PC-9 (cell line): ENCODE data around the gene DYNC2H1. TPM values are rescaled to one million over a fixed set of nuclear protein-coding genes. Genes with fewer than 3 reads are reported as not detected.

Experiments used
- BruUV-seq: library from RNA; stranded (reverse); fragments of 400-500 nt; replicated peaks from 2 replicates; lab custom pipeline; 2021; lab: Mats Ljungman, UMichigan
- CTCF ChIA-PET: fragments of 300-600 bp; sonication (Branson Sonifier 250); formaldehyde crosslinking; loops from one replicate; lab custom pipeline; 2022; ENCODE audit warnings: antibody characterized with exemption; lab: Charles Lee
- POLR2A ChIA-PET: fragments of 300-600 bp; sonication (Branson Sonifier 250); formaldehyde crosslinking; loops from one replicate; lab custom pipeline; 2022; ENCODE audit warnings: antibody characterized with exemption; ENCODE audit not compliant: unreplicated experiment; lab: Charles Lee
- DNase-seq, 2 experiments: peaks; one replicate each; pipeline versions ENCODE4 v3.0.0 to v3.0.0-alpha.2; 2015 to 2022; ENCODE audit warnings: mixed read lengths in 1 of 2
- H2AFZ ChIP-seq: fragments of 200-600 bp; sonication (generic); 2 replicates; pipeline ENCODE4 v1.8.1; 2017; ENCODE audit warnings: antibody characterized with exemption
- H3F3A ChIP-seq: fragments of 200-600 bp; sonication (generic); 2 replicates; pipeline ENCODE4 v1.8.1; 2017; ENCODE audit warnings: antibody characterized with exemption, mild to moderate bottlenecking, low read depth; ENCODE audit not compliant: insufficient read depth
- H3K27ac ChIP-seq: fragments of 200-600 bp; sonication (generic); 2 replicates; pipeline ENCODE4 v1.6.1; 2016; ENCODE audit warnings: mixed run types
- H3K27me3 ChIP-seq: fragments of 200-600 bp; sonication (generic); 2 replicates; pipeline ENCODE4 v1.6.1; 2016; ENCODE audit warnings: low read depth, mixed run types; ENCODE audit not compliant: insufficient read depth
- H3K36me3 ChIP-seq: fragments of 200-600 bp; sonication (generic); 2 replicates; pipeline ENCODE4 v1.6.1; 2016; ENCODE audit warnings: low read depth, mixed run types
- H3K4me1 ChIP-seq: fragments of 200-600 bp; sonication (generic); replicated peaks from 2 replicates; pipeline ENCODE4 v1.6.1; 2016; ENCODE audit warnings: mixed run types; ENCODE audit not compliant: insufficient read depth
- H3K4me2 ChIP-seq: fragments of 200-600 bp; sonication (generic); 2 replicates; pipeline ENCODE4 v1.6.1; 2017; ENCODE audit warnings: mixed run types
- H3K4me3 ChIP-seq: fragments of 200-600 bp; sonication (generic); 2 replicates; pipeline ENCODE4 v1.6.1; 2016; ENCODE audit warnings: mixed run types
- H3K79me2 ChIP-seq: fragments of 200-600 bp; sonication (generic); 2 replicates; pipeline ENCODE4 v1.6.1; 2017; ENCODE audit warnings: low read depth, mixed run types
- H3K9me2 ChIP-seq: fragments of 200-600 bp; sonication (generic); 2 replicates; pipeline ENCODE4 v1.8.1; 2017; ENCODE audit warnings: mild to moderate bottlenecking; ENCODE audit not compliant: insufficient read depth
- H3K9me3 ChIP-seq: fragments of 200-600 bp; sonication (generic); 2 replicates; pipeline ENCODE4 v1.8.1; 2016; ENCODE audit warnings: low read depth; ENCODE audit not compliant: insufficient read depth
- H4K20me1 ChIP-seq: fragments of 200-600 bp; sonication (generic); 2 replicates; pipeline ENCODE4 v1.8.1; 2017; ENCODE audit not compliant: insufficient read depth
- CTCF ChIP-seq: fragments of 200-600 bp; sonication (generic); conservative IDR thresholded peaks from 2 replicates; pipeline ENCODE4 v1.6.1; 2017; ENCODE audit warnings: mixed run types, antibody characterized with exemption, mild to moderate bottlenecking, moderate library complexity
- EZH2 ChIP-seq: fragments of 200-600 bp; sonication (generic); IDR thresholded peaks from 2 replicates; pipeline ENCODE4 v1.8.0; 2017; ENCODE audit warnings: antibody characterized with exemption, low read depth
- intact Hi-C: fragments of 100-400 bp; cut with micrococcal nuclease; formaldehyde crosslinking; loops from one replicate; pipeline ENCODE4 v1.10.0; 2022; ENCODE audit not compliant: unreplicated experiment
- total RNA-seq: library from RNA; stranded (reverse); gene quantifications from 2 replicates; pipeline ENCODE4 v1.2.3, GENCODE V29; 2021

Gene DYNC2H1
- total RNA-seq, 1 experiment from 2014 or later: 12.2 TPM

- Histone ChIP-seq H3K27me3 (no peaks in the 10 kb centered on the region), H3K9me3 (no peaks in the 10 kb centered on the region), H3F3A (no peaks in the 10 kb centered on the region), H3K9me2 (no peaks in the 10 kb centered on the region), H3K4me3 (no peak overlapping the region), H3K4me1 (no peaks in the 10 kb centered on the region), H3K36me3 (no peaks in the 10 kb centered on the region), H3K27ac (no peak overlapping the region), H2AFZ (no peak overlapping the region), H3K4me2 (no peak overlapping the region), H4K20me1 (no peaks in the 10 kb centered on the region), H3K79me2 (no peaks in the 10 kb centered on the region)
- TF ChIP-seq EZH2: no peak
- TF ChIP-seq CTCF: no peak
- intact Hi-C loops: no loop called here
- no TSS peak for BruUV-seq
- DNase-seq: no peak
- CTCF ChIA-PET: interaction anchor here (0.5 kb wide), 1 partner anchor 248 kb away, joined by 4 read pairs; no protein-coding TSS in a partner anchor
- POLR2A ChIA-PET: no interaction called here
Observed at GRCh38 chr11:103338621-103339484, 229.6 kb downstream of the DYNC2H1 start.

GRCh38 chr11:103339485-103339857 is 230.2 kb downstream of the DYNC2H1 start:
- DNase-seq: no peak
- Histone ChIP-seq H4K20me1 (no peaks in the 10 kb centered on the region), H3K4me2 (no peak overlapping the region), H3K36me3 (no peaks in the 10 kb centered on the region), H2AFZ (no peak overlapping the region), H3K27me3 (no peaks in the 10 kb centered on the region), H3F3A (no peaks in the 10 kb centered on the region), H3K9me2 (no peaks in the 10 kb centered on the region), H3K4me3 (no peak overlapping the region), H3K9me3 (no peaks in the 10 kb centered on the region), H3K79me2 (no peaks in the 10 kb centered on the region), H3K27ac (no peak overlapping the region), H3K4me1 (no peaks in the 10 kb centered on the region)
- intact Hi-C loops: no loop called here
- CTCF ChIA-PET: no interaction called here
- no TSS peak for BruUV-seq
- POLR2A ChIA-PET: no interaction called here
- no peak for TF ChIP-seq EZH2
- no peak for TF ChIP-seq CTCF

- no peaks in the 10 kb centered on the region for H3K36me3 ChIP-seq
- H3K79me2 ChIP-seq: no peaks in the 10 kb centered on the region
- H2AFZ ChIP-seq: no peak overlapping the region
- intact Hi-C loops: no loop called here
- no peaks in the 10 kb centered on the region for H3K27me3 ChIP-seq
- no peaks in the 10 kb centered on the region for H3K4me1 ChIP-seq
- H3F3A ChIP-seq: no peaks in the 10 kb centered on the region
- DNase-seq: no peak
- no peaks in the 10 kb centered on the region for H3K9me3 ChIP-seq
- H3K9me2 ChIP-seq: no peaks in the 10 kb centered on the region
- BruUV-seq: no TSS peak
- H3K4me3 ChIP-seq: no peak overlapping the region
- no peak overlapping the region for H3K27ac ChIP-seq
- TF ChIP-seq CTCF: no peak
- ChIA-PET POLR2A (no interaction called here), CTCF (no interaction called here)
- no peaks in the 10 kb centered on the region for H4K20me1 ChIP-seq
- no peak overlapping the region for H3K4me2 ChIP-seq
Observed at GRCh38 chr11:103340956-103341355, 231.7 kb downstream of the DYNC2H1 start.
